Karpas-422 (cell line): ENCODE measurements around the gene C11orf54. TPM values are rescaled to one million over a fixed set of nuclear protein-coding genes. Genes with fewer than 3 reads are reported as not detected.
"Not testable (repeated sequence)": the region's sequence is repeated elsewhere in the genome, so short reads cannot be mapped to it uniquely, and the experiment has no call there.

Source experiments
- DNase-seq: peaks from one replicate; pipeline ENCODE4 v3.0.0-alpha.2; 2015
- H2AFZ ChIP-seq: fragments of 200-600 bp; sonication (generic); 2 replicates; pipeline ENCODE4 v1.6.1; 2014; ENCODE audit warnings: antibody characterized with exemption, low read length, mixed read lengths
- H3K27ac ChIP-seq: fragments of 200-600 bp; sonication (generic); 2 replicates; pipeline ENCODE4 v1.5.1; 2014; ENCODE audit warnings: mild to moderate bottlenecking, low read length, moderate library complexity
- H3K27me3 ChIP-seq: fragments of 200-600 bp; sonication (generic); 2 replicates; pipeline ENCODE4 v1.6.1; 2014; ENCODE audit warnings: low read length, mixed read lengths
- H3K36me3 ChIP-seq: fragments of 200-600 bp; sonication (generic); 2 replicates; pipeline ENCODE4 v1.6.1; 2014; ENCODE audit warnings: low read length, mixed read lengths; ENCODE audit not compliant: insufficient read depth
- H3K4me1 ChIP-seq: fragments of 200-600 bp; sonication (generic); 2 replicates; pipeline ENCODE4 v1.6.1; 2014; ENCODE audit warnings: mild to moderate bottlenecking, low read length, mixed read lengths
- H3K4me2 ChIP-seq: fragments of 200-600 bp; sonication (generic); 2 replicates; pipeline ENCODE4 v1.6.1; 2014; ENCODE audit warnings: low read length, low read depth, mild to moderate bottlenecking; ENCODE audit not compliant: poor library complexity, severe bottlenecking
- H3K4me3 ChIP-seq: fragments of 200-600 bp; sonication (generic); 2 replicates; pipeline ENCODE4 v1.5.1; 2014; ENCODE audit warnings: mild to moderate bottlenecking, antibody characterized with exemption, low read length, mixed read lengths
- H3K79me2 ChIP-seq: fragments of 200-600 bp; sonication (generic); 2 replicates; pipeline ENCODE4 v1.6.1; 2014; ENCODE audit warnings: mild to moderate bottlenecking, low read length, mixed read lengths
- H3K9ac ChIP-seq: fragments of 200-600 bp; sonication (generic); 2 replicates; pipeline ENCODE4 v1.6.0; 2014; ENCODE audit warnings: low read length
- H3K9me2 ChIP-seq: fragments of 200-600 bp; sonication (generic), shearing (Covaris generic); replicated peaks from 2 replicates; pipeline ENCODE4 v1.6.0; 2014; ENCODE audit warnings: mild to moderate bottlenecking, low read length, moderate library complexity; ENCODE audit not compliant: insufficient read depth
- H3K9me3 ChIP-seq: fragments of 300-700, 200-600 bp; sonication (generic); 2 replicates; pipeline ENCODE4 v1.6.1; 2014; ENCODE audit warnings: low read length, mixed read lengths
- H4K20me1 ChIP-seq: fragments of 200-600 bp; sonication (generic); 2 replicates; pipeline ENCODE4 v1.6.1; 2014; ENCODE audit warnings: mild to moderate bottlenecking, antibody characterized with exemption, low read length, low read depth; ENCODE audit not compliant: insufficient read depth
- total RNA-seq: library from RNA; depleted of rRNA; stranded (reverse); fragments of >200 nt; shearing (Covaris generic); gene quantifications from 2 replicates; pipeline ENCODE4 v1.2.3, GENCODE V29; 2014; ENCODE audit warnings: low replicate concordance

The C11orf54 gene
- total RNA-seq, 1 experiment from 2014 or later: 81.4 TPM

- H3K4me2 ChIP-seq: no peak overlapping the region
Measured at GRCh38 chr11:93746101-93746500, 4.6 kb downstream of the C11orf54 start.

GRCh38 chr11:93747122-93747521, 5.7 kb downstream of the C11orf54 start:
- H4K20me1 ChIP-seq: no peaks in the 10 kb centered on the region
- H3K4me2 ChIP-seq: no peak overlapping the region
- H2AFZ ChIP-seq: no peak overlapping the region
- H3K27me3 ChIP-seq: no peaks in the 10 kb centered on the region
- no peaks in the 10 kb centered on the region for H3K9me3 ChIP-seq
- peaks cover 33% of the 10 kb centered on the region for H3K79me2 ChIP-seq
- H3K9me2 ChIP-seq: no peaks in the 10 kb centered on the region
- peaks cover 8% of the 10 kb centered on the region; the same call in 1 of the 2 replicates for H3K36me3 ChIP-seq
- H3K27ac ChIP-seq: no peak overlapping the region
- H3K9ac ChIP-seq: no peak overlapping the region
- peaks cover 7% of the 10 kb centered on the region for H3K4me1 ChIP-seq
- H3K4me3 ChIP-seq: no peak overlapping the region
- no peak for DNase-seq

More at GRCh38 chr11:93746101-93746500, 4.6 kb downstream of the C11orf54 start:
- no peak overlapping the region for H3K4me3 ChIP-seq
- no peak overlapping the region for H3K27ac ChIP-seq
- DNase-seq: no peak
- H2AFZ ChIP-seq: no peak overlapping the region
- peaks cover 8% of the 10 kb centered on the region; the same call in 1 of the 2 replicates for H3K36me3 ChIP-seq
- no peaks in the 10 kb centered on the region for H3K27me3 ChIP-seq
- no peaks in the 10 kb centered on the region for H3K9me3 ChIP-seq
- no peaks in the 10 kb centered on the region for H3K9me2 ChIP-seq
- no peak overlapping the region for H3K9ac ChIP-seq
- peaks cover 7% of the 10 kb centered on the region for H3K4me1 ChIP-seq
- no peaks in the 10 kb centered on the region; the same call in 1 of the 2 replicates for H4K20me1 ChIP-seq
- H3K79me2 ChIP-seq: peaks cover 42% of the 10 kb centered on the region

- no peaks in the 10 kb centered on the region for H4K20me1 ChIP-seq
- H3K27me3 ChIP-seq: no peaks in the 10 kb centered on the region
- no peak overlapping the region for H3K4me3 ChIP-seq
- H3K4me2 ChIP-seq: no peak overlapping the region
- H2AFZ ChIP-seq: no peak overlapping the region
- no peak overlapping the region for H3K9ac ChIP-seq
- no peaks in the 10 kb centered on the region for H3K9me2 ChIP-seq
- H3K4me1 ChIP-seq: no peaks in the 10 kb centered on the region
- peaks cover 3% of the 10 kb centered on the region; the same call in 1 of the 2 replicates for H3K79me2 ChIP-seq
- no peak for DNase-seq
- no peaks in the 10 kb centered on the region for H3K9me3 ChIP-seq
- no peak overlapping the region for H3K27ac ChIP-seq
- H3K36me3 ChIP-seq: peaks cover 14% of the 10 kb centered on the region
Measured at GRCh38 chr11:93751001-93751400, 9.5 kb downstream of the C11orf54 start.

- Histone ChIP-seq H3K4me1 (no peaks in the 10 kb centered on the region), H4K20me1 (no peaks in the 10 kb centered on the region)
Measured at GRCh38 chr11:93753241-93753640, 11.8 kb downstream of the C11orf54 start.

GRCh38 chr11:93756748-93757147, 15.3 kb downstream of the C11orf54 start:
- Histone ChIP-seq H3K9ac (no peak overlapping the region), H3K9me3 (no peaks in the 10 kb centered on the region), H3K4me2 (no peak overlapping the region), H3K9me2 (no peaks in the 10 kb centered on the region), H3K79me2 (no peaks in the 10 kb centered on the region), H3K27ac (no peak overlapping the region), H3K36me3 (peaks cover 41% of the 10 kb centered on the region), H3K4me3 (no peak overlapping the region), H3K27me3 (no peaks in the 10 kb centered on the region), H2AFZ (no peak overlapping the region), H4K20me1 (no peaks in the 10 kb centered on the region), H3K4me1 (no peaks in the 10 kb centered on the region)
- no peak for DNase-seq

More at GRCh38 chr11:93753241-93753640, 11.8 kb downstream of the C11orf54 start:
- Histone ChIP-seq H3K36me3 (peaks cover 20% of the 10 kb centered on the region), H3K27me3 (no peaks in the 10 kb centered on the region), H3K4me2 (no peak overlapping the region), H3K4me3 (no peak overlapping the region), H3K9me3 (no peaks in the 10 kb centered on the region), H3K79me2 (no peaks in the 10 kb centered on the region; the same call in 1 of the 2 replicates), H3K27ac (no peak overlapping the region), H3K9me2 (no peaks in the 10 kb centered on the region), H3K9ac (no peak overlapping the region), H2AFZ (no peak overlapping the region)
- no peak for DNase-seq

- Histone ChIP-seq H4K20me1 (no peaks in the 10 kb centered on the region), H3K9ac (no peak overlapping the region), H3K4me3 (no peak overlapping the region), H3K4me2 (no peak overlapping the region), H3K79me2 (no peaks in the 10 kb centered on the region), H3K4me1 (no peaks in the 10 kb centered on the region), H3K9me2 (no peaks in the 10 kb centered on the region), H3K27me3 (no peaks in the 10 kb centered on the region), H2AFZ (no peak overlapping the region), H3K27ac (no peak overlapping the region), H3K9me3 (no peaks in the 10 kb centered on the region), H3K36me3 (peaks cover 46% of the 10 kb centered on the region)
- DNase-seq: no peak
Measured at GRCh38 chr11:93757301-93757700, 15.8 kb downstream of the C11orf54 start.

GRCh38 chr11:93757924-93758865, 16.7 kb downstream of the C11orf54 start:
- Histone ChIP-seq H4K20me1 (no peaks in the 10 kb centered on the region), H3K79me2 (no peaks in the 10 kb centered on the region), H2AFZ (no peak overlapping the region), H3K27me3 (no peaks in the 10 kb centered on the region), H3K36me3 (peaks cover 54% of the 10 kb centered on the region), H3K9me2 (no peaks in the 10 kb centered on the region), H3K4me3 (no peak overlapping the region), H3K9ac (no peak overlapping the region), H3K9me3 (no peaks in the 10 kb centered on the region), H3K4me2 (no peak overlapping the region), H3K27ac (no peak overlapping the region), H3K4me1 (no peaks in the 10 kb centered on the region)
- DNase-seq: no peak

GRCh38 chr11:93759123-93759522, 17.7 kb downstream of the C11orf54 start:
- DNase-seq, H4K20me1 ChIP-seq, H3K9me3 ChIP-seq, H3K27me3 ChIP-seq, H3K4me2 ChIP-seq, H3K27ac ChIP-seq, H3K79me2 ChIP-seq, H3K4me3 ChIP-seq, H2AFZ ChIP-seq, H3K9ac ChIP-seq, H3K4me1 ChIP-seq, H3K9me2 ChIP-seq: not testable (repeated sequence)
- H3K36me3 ChIP-seq: peaks cover 53% of the 10 kb centered on the region
